Fibroblast of gingiva (primary cell): Measurements from ENCODE around the gene DEFB118.
"Not testable (repeated sequence)": the region's sequence is repeated elsewhere in the genome, so short reads cannot be mapped to it uniquely, and the experiment has no call there.

Experiments used
- DNase-seq: peaks from one replicate; pipeline ENCODE4 v3.0.0-alpha.2; 2011; ENCODE audit warnings: low read depth

DEFB118 gene, protein sequence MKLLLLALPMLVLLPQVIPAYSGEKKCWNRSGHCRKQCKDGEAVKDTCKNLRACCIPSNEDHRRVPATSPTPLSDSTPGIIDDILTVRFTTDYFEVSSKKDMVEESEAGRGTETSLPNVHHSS

DNA sequence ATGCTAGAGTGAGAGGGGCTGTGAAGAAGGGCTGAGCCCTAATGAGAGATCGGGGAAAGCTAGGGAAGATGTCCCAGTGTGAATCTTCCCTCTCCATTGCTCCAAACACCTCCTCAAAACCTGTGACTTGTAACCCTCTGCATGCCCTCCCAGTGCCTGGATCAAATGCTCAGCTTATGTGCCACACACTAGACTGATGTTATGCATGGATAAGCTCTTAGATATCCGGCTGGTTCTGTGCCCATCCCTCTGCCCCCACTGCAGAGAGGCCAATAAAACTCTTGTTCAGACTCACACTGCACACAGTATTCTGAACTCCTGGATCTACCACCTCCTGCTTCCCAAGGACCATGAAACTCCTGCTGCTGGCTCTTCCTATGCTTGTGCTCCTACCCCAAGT, at the start of gene DEFB118:
TSS of gene DEFB118 (plus strand) at position 301 of the 400 bp plus-strand sequence. CDS start at position 351, 50 bp downstream.
- DNase-seq: no peak

DNA sequence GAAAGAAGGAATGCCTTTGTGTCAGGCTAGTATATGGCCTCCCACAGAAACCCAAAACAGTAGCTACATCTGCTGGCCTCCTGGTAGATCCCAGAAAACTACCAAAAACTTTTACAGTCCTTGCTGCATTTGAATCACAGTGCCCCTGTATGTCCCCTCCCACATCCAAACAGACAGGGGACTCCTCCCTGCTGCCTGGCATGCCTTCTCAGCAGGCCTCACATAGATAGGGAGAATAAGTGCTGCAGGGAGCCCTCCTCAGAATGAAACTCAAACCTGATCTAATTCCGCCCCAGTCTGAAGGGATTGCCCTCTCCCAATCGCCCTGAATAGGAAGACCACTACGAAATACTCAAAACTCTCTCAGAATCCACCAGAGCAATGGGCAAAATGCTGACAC, 45.9 kb upstream of the DEFB118 start:
- DNase-seq: no peak

DNA sequence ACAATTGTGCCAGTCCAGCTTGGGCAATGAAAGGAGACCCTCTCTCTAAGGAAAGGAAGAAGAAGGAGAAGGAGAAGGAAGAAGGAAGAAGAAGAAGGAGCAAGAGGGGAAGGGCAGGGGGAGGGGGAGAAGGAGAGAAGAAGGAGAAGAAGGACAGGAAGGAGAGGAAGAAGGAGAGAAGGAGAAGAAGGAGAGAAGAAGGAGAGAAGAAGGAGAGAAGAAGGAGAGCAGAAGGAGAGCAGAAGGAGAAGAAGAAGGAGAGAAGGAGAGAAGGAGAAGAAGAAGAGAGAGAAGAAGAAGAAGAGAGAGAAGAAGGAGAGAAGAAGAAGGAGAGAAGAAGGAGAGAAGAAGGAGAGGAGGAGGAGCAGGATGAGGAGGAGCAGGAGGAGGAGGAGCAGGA, 37.5 kb upstream of the DEFB118 start:
- no peak for DNase-seq

DNA sequence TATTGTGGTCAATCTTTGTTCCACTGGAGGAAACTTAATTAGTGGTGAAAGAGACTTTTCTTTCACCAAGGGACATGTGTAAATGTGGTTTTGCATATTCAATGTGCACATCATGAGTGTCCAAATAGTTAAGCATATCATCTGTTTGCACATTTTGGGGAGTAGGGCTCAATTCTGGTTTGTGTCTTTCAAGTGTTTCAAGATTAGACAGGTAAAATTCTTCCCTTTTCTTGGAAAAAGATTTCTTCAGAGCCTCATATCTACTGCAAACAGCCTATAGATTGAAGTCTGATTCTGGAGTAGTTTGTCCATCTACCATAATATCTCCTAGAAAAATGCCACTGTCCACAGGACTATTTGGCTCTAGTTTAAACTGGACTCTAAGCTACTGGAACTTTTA, 26.9 kb upstream of the DEFB118 start:
- no peak for DNase-seq

DNA sequence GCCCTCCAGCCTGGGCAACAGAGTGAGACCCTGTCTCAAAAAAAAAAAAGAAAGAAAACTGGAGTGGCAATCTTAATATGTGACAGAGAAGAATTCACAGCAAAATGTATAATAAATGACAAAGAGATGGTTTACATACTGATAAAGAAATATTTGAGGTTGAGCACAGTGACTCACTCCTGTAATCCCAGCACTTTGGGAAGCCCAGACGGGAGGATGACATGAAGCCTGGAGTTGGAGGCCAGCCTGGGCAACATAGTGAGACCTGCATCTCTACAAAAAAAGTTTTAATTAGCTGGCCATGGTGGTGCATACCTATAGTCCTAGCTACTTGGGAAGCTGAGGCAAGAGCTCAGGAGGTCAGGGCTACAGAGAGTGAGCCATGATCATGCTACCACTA, 12.4 kb upstream of the DEFB118 start:
- DNase-seq: no peak

DNA sequence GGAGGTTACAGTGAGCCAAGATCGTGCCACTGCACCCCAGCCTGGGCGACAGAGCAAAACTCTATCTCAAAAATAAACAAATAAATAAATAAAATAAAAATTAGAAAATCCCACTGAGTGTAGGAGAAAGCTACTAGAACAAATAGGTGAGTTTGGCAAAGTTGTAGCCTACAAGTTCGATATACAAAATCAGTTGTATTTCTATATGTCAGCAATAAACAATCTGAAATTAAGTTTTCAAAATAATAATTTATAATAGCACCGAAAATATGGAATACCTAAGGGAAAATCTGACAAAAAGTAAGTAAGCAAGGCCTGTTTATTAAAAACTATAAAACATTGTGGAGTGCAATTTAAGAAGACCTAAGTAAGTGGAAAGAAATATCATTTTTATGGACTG, 5.1 kb upstream of the DEFB118 start:
- no peak for DNase-seq

DNA sequence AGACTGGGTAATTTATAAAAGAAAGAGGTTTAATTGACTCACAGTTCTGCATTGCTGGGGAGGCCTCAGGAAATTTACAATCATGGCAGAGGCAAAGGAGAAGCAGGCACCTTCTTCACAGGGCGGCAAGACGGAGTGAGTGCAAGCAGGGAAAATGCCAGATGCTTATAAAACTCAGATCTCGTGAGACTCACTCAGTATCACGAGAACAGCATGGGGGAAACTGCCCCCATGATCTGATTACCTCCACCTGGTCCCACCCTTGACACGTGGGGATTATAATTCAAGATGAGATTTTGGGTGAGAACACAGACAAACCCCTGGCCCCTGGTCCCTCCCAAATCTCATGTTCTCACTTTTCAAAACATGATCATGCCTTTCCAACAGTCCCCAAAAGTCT, 4.1 kb upstream of the DEFB118 start:
- not testable (repeated sequence) for DNase-seq

DNA sequence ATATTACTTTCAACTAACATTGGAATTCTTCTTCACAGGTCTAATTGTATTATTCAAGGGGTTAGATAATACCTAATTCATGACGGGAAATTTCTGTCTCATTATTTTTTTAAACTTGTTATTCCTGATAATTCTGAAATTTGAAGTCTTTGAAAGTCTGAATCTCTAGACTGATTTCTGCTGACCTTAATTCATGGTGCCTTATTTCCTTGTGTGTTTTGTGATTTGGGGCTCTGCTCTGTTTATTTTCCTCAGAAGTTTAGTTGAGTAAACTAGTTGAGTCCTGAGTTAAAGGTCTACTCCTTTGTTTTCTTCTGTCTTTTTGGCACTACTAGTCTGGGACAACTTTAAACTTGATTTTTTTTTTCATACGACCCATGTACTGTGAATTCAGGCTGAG, 5.9 kb downstream of the DEFB118 start:
- DNase-seq: no peak

DNA sequence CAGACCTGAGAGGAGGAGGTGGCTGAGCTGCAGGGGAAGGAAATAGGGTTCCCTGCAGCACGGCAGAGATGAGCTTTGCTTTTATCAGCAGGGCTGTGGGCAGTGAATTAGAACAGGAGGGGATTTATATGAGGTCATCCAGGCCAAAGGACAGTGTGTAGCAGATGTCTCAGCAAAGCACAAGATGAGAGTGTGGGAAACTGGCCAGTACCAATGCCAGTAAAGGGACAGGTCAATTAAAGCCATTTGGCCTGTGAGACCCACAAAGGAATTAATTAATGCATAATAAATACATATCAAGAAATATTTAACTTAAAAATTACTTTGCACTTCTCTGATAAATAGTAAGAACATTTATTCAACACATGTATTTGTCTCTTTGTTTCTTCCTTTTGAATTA, 22.1 kb downstream of the DEFB118 start, which contains the start of gene DEFB119:
TSS of gene DEFB119 (minus strand) at position 101 of the 400 bp plus-strand sequence. CDS start 107 bp downstream, outside the sequence.
- DNase-seq: no peak

DNA sequence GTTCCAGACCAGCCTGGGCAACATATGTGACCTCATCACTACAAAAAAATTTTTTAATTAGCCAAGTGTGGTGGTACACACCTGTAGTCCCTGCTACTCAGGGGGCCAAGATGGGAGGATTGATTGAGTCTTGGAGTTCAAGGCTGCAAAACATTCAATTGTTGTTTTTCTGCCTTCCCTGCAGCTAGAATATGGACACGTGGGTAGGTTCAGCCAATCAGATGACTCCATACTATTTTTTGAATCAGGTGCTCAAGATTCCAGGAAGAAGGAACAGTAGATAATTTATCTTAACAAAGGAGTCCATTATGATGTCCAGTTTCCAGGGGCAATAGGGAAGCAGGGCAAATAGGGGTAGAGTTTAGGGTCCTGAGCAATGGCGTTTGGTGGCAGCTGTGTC, 24.4 kb downstream of the DEFB118 start:
- DNase-seq: no peak

DNA sequence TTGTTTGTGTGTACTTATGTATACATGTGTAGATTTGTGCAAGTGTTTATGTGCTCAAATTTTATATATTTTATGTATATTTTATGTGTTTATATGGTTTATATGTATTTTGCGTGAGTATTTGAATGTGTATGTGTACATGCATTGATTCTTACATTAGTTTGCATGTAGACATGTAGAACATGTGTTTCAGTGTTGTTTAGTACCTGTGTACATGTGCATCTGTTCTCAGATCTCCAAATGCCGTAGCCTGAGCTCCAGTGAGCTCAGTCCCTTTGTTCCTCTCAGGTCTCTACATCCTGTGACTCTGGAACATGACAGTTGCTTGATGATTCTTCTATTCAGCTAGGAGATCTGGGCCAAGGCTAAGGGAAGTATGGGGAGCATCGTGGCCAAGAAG, 26.5 kb downstream of the DEFB118 start:
- DNase-seq: no peak

DNA sequence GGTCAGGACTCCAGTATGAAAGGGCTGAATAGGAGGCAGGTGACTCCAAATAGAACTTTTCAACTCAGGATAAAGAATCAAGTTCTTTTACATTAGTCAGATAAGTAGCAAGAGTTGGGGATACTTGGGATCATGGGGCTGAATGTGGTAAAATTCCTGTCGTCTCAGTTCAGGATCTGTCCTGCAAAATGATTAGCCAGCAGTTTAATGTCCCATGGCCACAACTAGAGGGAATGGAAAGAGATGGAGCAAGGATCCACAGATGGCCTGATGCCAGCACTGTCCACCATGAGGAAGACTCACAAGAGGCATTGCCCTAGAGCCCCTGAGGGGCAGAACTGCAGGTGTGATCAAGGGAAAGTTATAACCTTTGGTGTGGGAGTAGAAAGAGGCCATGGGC, 35.5 kb downstream of the DEFB118 start:
- DNase-seq: no peak

DNA sequence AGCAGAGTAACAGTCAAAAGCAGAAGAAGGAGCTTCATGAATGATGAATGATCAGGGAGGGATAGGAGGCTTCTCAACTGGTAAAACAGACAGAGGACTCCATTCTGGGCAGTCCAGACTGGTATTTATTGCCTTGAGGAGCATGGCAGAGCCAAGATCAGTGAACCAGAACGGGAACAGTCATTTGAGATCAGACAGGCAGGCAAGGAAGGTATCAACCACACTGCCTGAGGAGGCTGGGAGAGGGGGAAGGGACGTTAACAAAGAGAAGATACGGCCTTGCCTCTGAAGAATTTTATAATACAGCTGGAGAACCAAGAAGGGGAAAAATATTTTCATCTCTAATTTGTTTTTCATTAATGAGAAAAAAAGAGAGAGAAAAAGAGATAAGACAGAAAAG, 37.7 kb downstream of the DEFB118 start, which contains the start of gene DEFB121:
TSS of gene DEFB121 (minus strand) at position 101 of the 400 bp plus-strand sequence. CDS start at position 38, 63 bp downstream.
- no peak for DNase-seq

DNA sequence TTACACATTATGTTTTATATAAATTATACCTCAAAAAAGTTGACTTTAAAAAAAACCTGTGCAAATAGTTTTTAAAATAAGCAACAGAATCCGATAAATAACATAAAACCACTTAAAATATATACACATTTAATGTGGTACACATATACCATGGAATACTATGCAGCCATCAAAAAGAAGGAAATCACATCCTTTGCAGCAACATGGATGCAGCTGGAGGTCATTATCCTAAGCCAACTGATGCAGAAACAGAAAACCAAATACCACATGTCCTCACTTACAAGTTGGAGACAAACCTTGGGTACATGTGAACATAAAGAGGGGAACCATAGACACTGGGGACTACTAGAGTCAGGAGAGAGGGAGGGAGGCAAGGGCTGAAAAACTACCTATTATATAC, 41.6 kb downstream of the DEFB118 start:
- DNase-seq: no peak

DNA sequence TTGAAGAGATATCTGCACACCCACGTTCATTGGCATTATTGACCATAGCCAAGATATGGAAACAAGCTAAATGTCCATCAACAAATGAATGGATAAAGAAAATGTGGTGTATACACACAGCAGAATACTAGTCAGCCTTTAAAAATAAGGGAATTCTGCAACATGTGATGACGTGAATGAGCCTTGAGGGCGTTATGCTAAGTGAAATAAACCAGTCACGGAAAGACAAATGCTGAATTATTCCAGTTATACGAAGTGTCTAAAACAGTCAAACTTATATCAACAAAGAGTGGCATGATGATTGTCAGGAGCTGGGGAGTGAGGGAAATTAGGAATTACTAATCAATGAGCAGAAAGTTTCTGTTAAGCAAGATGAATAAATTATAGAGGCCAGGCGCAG, 46.0 kb downstream of the DEFB118 start:
- DNase-seq: no peak

DNA sequence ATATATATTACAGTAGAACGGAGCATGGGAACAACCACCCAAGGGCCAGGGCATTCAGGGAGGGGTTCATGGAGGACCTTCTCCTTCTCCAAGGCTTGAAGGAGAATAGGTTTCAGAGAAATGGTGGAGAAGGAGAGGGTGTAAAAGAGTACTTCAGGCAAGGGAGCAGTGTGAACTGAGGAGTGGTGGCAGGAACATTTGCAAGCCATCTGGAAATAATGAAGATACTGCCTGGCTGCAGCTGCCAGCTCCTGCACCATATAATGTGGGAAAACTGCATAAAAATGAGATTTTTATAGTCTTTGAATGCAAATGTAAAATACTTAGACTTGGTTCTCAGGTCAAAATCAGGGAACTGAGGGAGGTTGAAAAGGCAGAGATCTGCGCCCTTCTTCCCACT, 47.3 kb downstream of the DEFB118 start:
- no peak for DNase-seq

DNA sequence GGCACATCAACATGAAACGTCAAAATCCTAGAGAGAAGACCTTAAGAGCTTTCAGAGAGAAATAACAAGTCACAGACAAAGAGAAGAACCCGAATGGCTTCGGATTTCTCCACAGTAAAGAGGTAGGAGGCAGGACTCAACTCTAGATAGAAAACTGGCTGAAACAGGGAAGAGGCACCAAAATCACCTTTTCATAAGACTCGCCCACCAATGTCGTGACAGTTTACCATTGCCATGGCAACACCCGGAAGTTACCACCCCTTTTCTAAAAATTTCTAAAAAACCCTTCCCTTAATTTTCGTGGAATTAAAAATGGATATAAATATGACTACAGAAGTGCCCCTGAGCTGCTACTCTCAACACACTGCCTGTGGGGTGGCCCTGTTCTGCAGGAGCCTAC, 49.9 kb downstream of the DEFB118 start:
- no peak for DNase-seq
